H1 (cell line): ENCODE measurements around the gene HNRNPA1. TPM values are rescaled to one million over a fixed set of nuclear protein-coding genes. Genes with fewer than 3 reads are reported as not detected.

Experiments used
- CTCF ChIA-PET: fragments of 300-600 bp; sonication (Branson Sonifier 250); formaldehyde crosslinking; loops from one replicate; lab custom pipeline; 2021; ENCODE audit not compliant: partially characterized antibody; lab: Charles Lee
- POLR2A ChIA-PET: fragments of 300-600 bp; sonication (Branson Sonifier 250); formaldehyde crosslinking; loops from one replicate; lab custom pipeline; 2021; ENCODE audit warnings: inconsistent platforms; ENCODE audit not compliant: partially characterized antibody; lab: Charles Lee
- DNase-seq, 2 experiments: peaks; one replicate each; pipeline versions ENCODE4 v3.0.0 to v3.0.0-alpha.2; 2010 to 2022; ENCODE audit warnings: low spot score in 2 of 2, low read depth in 1 of 2, mixed read lengths in 1 of 2
- FAIRE-seq: peaks from 2 replicates; lab custom pipeline; 2011; peaks lifted over from hg19 to GRCh38; lab: Jason Lieb, UNC
- H2AFZ ChIP-seq: 2 replicates; pipeline ENCODE4 v1.8.1; 2012; ENCODE audit warnings: low read length, inconsistent platforms
- H2AK5ac ChIP-seq: 2 replicates; pipeline ENCODE4 v1.6.1; 2013; ENCODE audit warnings: low read depth, low read length
- H2BK120ac ChIP-seq: replicated peaks from 2 replicates; pipeline ENCODE3; 2013; ENCODE audit warnings: low read depth, low read length, inconsistent platforms
- H2BK12ac ChIP-seq: 2 replicates; pipeline ENCODE4 v1.6.1; 2013; ENCODE audit warnings: low read depth, low read length
- H2BK15ac ChIP-seq: 2 replicates; pipeline ENCODE4 v1.6.1; 2013; ENCODE audit warnings: low read length
- H2BK20ac ChIP-seq: 2 replicates; pipeline ENCODE4 v1.6.1; 2013; ENCODE audit warnings: low read length
- H2BK5ac ChIP-seq: 2 replicates; pipeline ENCODE4 v1.6.1; 2013; ENCODE audit warnings: low read depth, low read length
- H3K14ac ChIP-seq: 2 replicates; pipeline ENCODE4 v1.6.1; 2013; ENCODE audit warnings: inconsistent platforms; ENCODE audit not compliant: insufficient read length
- H3K18ac ChIP-seq: 2 replicates; pipeline ENCODE4 v1.6.1; 2013; ENCODE audit warnings: low read length; ENCODE audit errors: extremely low read depth
- H3K23ac ChIP-seq: 2 replicates; pipeline ENCODE4 v1.6.1; 2013; ENCODE audit warnings: inconsistent platforms; ENCODE audit not compliant: insufficient read length
- H3K23me2 ChIP-seq: 2 replicates; pipeline ENCODE4 v1.6.1; 2013; ENCODE audit warnings: low read depth, low read length
- H3K27ac ChIP-seq: 2 replicates; pipeline ENCODE4 v1.6.1; 2011; ENCODE audit warnings: low read depth, low read length, inconsistent platforms
- H3K27me3 ChIP-seq, 4 experiments: replicated peaks in 1 of 4; 1 replicate in 1 of 4; 2 replicates in 3 of 4; pipeline versions ENCODE4 v1.6.1 to v1.8.1; 2011 to 2013; ENCODE audit warnings: low read length in 3 of 4, mild to moderate bottlenecking in 3 of 4, inconsistent platforms in 2 of 4, mixed read lengths in 2 of 4, moderate library complexity in 1 of 4; ENCODE audit not compliant: control insufficient read depth in 3 of 4, insufficient read depth in 3 of 4; ENCODE audit errors: extremely low read depth in 1 of 4
- H3K36me3 ChIP-seq, 4 experiments: 2 replicates each; pipeline versions ENCODE4 v1.6.1 to v1.8.1; 2011 to 2013; ENCODE audit warnings: mild to moderate bottlenecking in 4 of 4, low read length in 3 of 4, moderate library complexity in 2 of 4, control low read depth in 1 of 4, inconsistent platforms in 1 of 4; ENCODE audit not compliant: insufficient read depth in 4 of 4, control insufficient read depth in 2 of 4
- H3K4ac ChIP-seq: replicated peaks from 2 replicates; pipeline ENCODE3; 2013; ENCODE audit warnings: low read length, low read depth, mixed read lengths, inconsistent platforms; ENCODE audit not compliant: insufficient read length
- H3K4me1 ChIP-seq, 4 experiments: replicated peaks in 1 of 4; 1 replicate in 1 of 4; 2 replicates in 3 of 4; pipeline versions ENCODE4 v1.6.1 to v1.8.1; 2011 to 2013; ENCODE audit warnings: low read length in 3 of 4, inconsistent platforms in 2 of 4, mixed read lengths in 1 of 4; ENCODE audit not compliant: insufficient read depth in 4 of 4, control insufficient read depth in 3 of 4
- H3K4me2 ChIP-seq, 2 experiments: 2 replicates each; pipeline versions ENCODE4 v1.6.1 to v1.8.1; 2011 to 2013; ENCODE audit warnings: low read depth in 2 of 2, low read length in 2 of 2, control low read depth in 1 of 2, inconsistent platforms in 1 of 2, mild to moderate bottlenecking in 1 of 2; ENCODE audit not compliant: insufficient read depth in 1 of 2
- H3K4me3 ChIP-seq, 4 experiments: fragments of 200-600, 300-600 bp in 1 of 4; sonication (generic), shearing (Covaris generic), sonication (Bioruptor Twin) in 1 of 4; 2 replicates each; pipeline versions ENCODE4 v1.5.1 to v1.8.1; 2011 to 2016; ENCODE audit warnings: low read length in 4 of 4, low read depth in 3 of 4, control low read depth in 2 of 4, inconsistent platforms in 2 of 4, mild to moderate bottlenecking in 2 of 4, mixed read lengths in 1 of 4, moderate library complexity in 1 of 4; ENCODE audit not compliant: insufficient read depth in 2 of 4; ENCODE audit errors: extremely low read depth in 1 of 4
- H3K56ac ChIP-seq: replicated peaks from 2 replicates; pipeline ENCODE3; 2013; ENCODE audit warnings: low read depth, mild to moderate bottlenecking, mixed read lengths, low read length, inconsistent platforms; ENCODE audit not compliant: insufficient read length
- H3K79me1 ChIP-seq: 2 replicates; pipeline ENCODE4 v1.6.1; 2013; ENCODE audit warnings: low read depth, low read length, control low read depth
- H3K79me2 ChIP-seq, 2 experiments: 2 replicates each; pipeline versions ENCODE4 v1.6.1 to v1.8.1; 2012 to 2013; ENCODE audit warnings: low read length in 2 of 2, mild to moderate bottlenecking in 2 of 2, inconsistent platforms in 1 of 2; ENCODE audit not compliant: insufficient read depth in 2 of 2, control insufficient read depth in 1 of 2
- H3K9ac ChIP-seq, 4 experiments: replicated peaks in 1 of 4; 1 replicate in 1 of 4; 2 replicates in 3 of 4; pipeline versions ENCODE4 v1.6.1 to v1.8.1; 2011 to 2013; ENCODE audit warnings: low read depth in 3 of 4, low read length in 3 of 4, control low read depth in 2 of 4, mild to moderate bottlenecking in 2 of 4, moderate library complexity in 2 of 4, inconsistent platforms in 1 of 4; ENCODE audit errors: extremely low read depth in 1 of 4
- H3K9me3 ChIP-seq, 2 experiments: 2 replicates each; pipeline versions ENCODE4 v1.6.1 to v1.8.1; 2012 to 2013; ENCODE audit warnings: mild to moderate bottlenecking in 2 of 2, moderate library complexity in 2 of 2, control low read depth in 1 of 2, inconsistent platforms in 1 of 2, low read depth in 1 of 2, low read length in 1 of 2, mixed read lengths in 1 of 2; ENCODE audit not compliant: insufficient read depth in 2 of 2
- H4K20me1 ChIP-seq, 2 experiments: replicated peaks in 1 of 2; 2 replicates each; pipeline versions ENCODE3 to v1.8.1; 2011 to 2013; ENCODE audit warnings: inconsistent platforms in 2 of 2, low read length in 2 of 2, mild to moderate bottlenecking in 1 of 2; ENCODE audit not compliant: insufficient read depth in 2 of 2, control insufficient read depth in 1 of 2
- H4K5ac ChIP-seq: 2 replicates; pipeline ENCODE4 v1.6.1; 2013; ENCODE audit warnings: low read length, low read depth, mixed read lengths, inconsistent platforms; ENCODE audit not compliant: insufficient read length
- H4K8ac ChIP-seq: 2 replicates; pipeline ENCODE4 v1.8.0; 2013; ENCODE audit warnings: mild to moderate bottlenecking, moderate library complexity, low read length, inconsistent platforms; ENCODE audit not compliant: insufficient read depth; ENCODE audit errors: extremely low read depth
- H4K91ac ChIP-seq: replicated peaks from 2 replicates; pipeline ENCODE3; 2013; ENCODE audit warnings: low read length, mixed read lengths, inconsistent platforms; ENCODE audit not compliant: insufficient read length
- CHD1 ChIP-seq: IDR thresholded peaks from 2 replicates; pipeline ENCODE4 v1.6.1; 2012; ENCODE audit warnings: low read depth, low read length, improper control_type of control experiment
- FOSL1 ChIP-seq: IDR thresholded peaks from 2 replicates; pipeline ENCODE4 v1.6.1; 2011; ENCODE audit warnings: mild to moderate bottlenecking, low read depth, low read length, moderate library complexity; ENCODE audit not compliant: insufficient read depth
- KDM4A ChIP-seq: IDR thresholded peaks from one replicate; pipeline ENCODE4 v1.7.1; 2012; ENCODE audit warnings: low read depth, mild to moderate bottlenecking, moderate library complexity, low read length, inconsistent platforms; ENCODE audit not compliant: severe bottlenecking
- MAFK ChIP-seq: IDR thresholded peaks from 2 replicates; pipeline ENCODE4 v1.6.1; 2012; ENCODE audit warnings: low read depth, mild to moderate bottlenecking, improper control_type of control experiment, low read length
- MAX ChIP-seq: IDR thresholded peaks from 2 replicates; pipeline ENCODE4 v1.6.1; 2012; ENCODE audit warnings: inconsistent platforms
- POLR2A ChIP-seq, 2 experiments: IDR thresholded peaks; 1 replicate in 1 of 2; 2 replicates in 1 of 2; pipeline ENCODE4 v1.6.1; 2011; ENCODE audit warnings: low read depth in 2 of 2, low read length in 2 of 2, mild to moderate bottlenecking in 2 of 2; ENCODE audit errors: control extremely low read depth in 1 of 2
- RXRA ChIP-seq: IDR thresholded peaks from 2 replicates; pipeline ENCODE4 v1.6.1; 2011; ENCODE audit warnings: low read depth, mild to moderate bottlenecking, low read length, moderate library complexity; ENCODE audit not compliant: insufficient read depth
- SAP30 ChIP-seq: fragments of 300-600 bp; sonication (generic); IDR thresholded peaks from 2 replicates; pipeline ENCODE4 v1.7.1; 2012; ENCODE audit warnings: low read length, moderate library complexity, mild to moderate bottlenecking, inconsistent platforms; ENCODE audit not compliant: insufficient read depth, insufficient replicate concordance
- SIN3A ChIP-seq, 2 experiments: IDR thresholded peaks in 1 of 2; conservative IDR thresholded peaks in 1 of 2; 2 replicates each; pipeline ENCODE4 v1.6.1; 2011 to 2012; ENCODE audit warnings: low read length in 2 of 2, improper control_type of control experiment in 1 of 2, low read depth in 1 of 2, mild to moderate bottlenecking in 1 of 2
- SP4 ChIP-seq: IDR thresholded peaks from 2 replicates; pipeline ENCODE4 v1.6.1; 2012; ENCODE audit warnings: low read length, inconsistent platforms
- TEAD4 ChIP-seq: IDR thresholded peaks from 2 replicates; pipeline ENCODE4 v1.6.1; 2012; ENCODE audit warnings: low read depth, low read length, inconsistent platforms, mixed read lengths
- WGBS, 2 experiments: shearing (Covaris generic) in 1 of 2; methylation state at CpG; one replicate each; pipeline versions ENCODE4 v1.1.6 to v1.1.7; 2013 to 2015; ENCODE audit warnings: low lambda C conversion rate in 2 of 2, mixed read lengths in 2 of 2, inconsistent platforms in 1 of 2, low coverage in 1 of 2, missing lambda C conversion rate in 1 of 2; ENCODE audit not compliant: insufficient replicate concordance in 2 of 2, insufficient coverage in 1 of 2, insufficient read length in 1 of 2; ENCODE audit errors: extremely low coverage in 1 of 2, missing lambda C conversion rate in 1 of 2; 5-methylcytosine and 5-hydroxymethylcytosine counted together
- polyA plus RNA-seq, 7 experiments: library from polyadenylated mRNA; depleted of rRNA in 3 of 7; stranded (reverse) in 5 of 7; unstranded in 2 of 7; fragments of >200 nt in 5 of 7; fragments of 200-250 nt in 2 of 7; gene quantifications; 1 replicate in 5 of 7; 2 replicates in 1 of 7; 4 replicates in 1 of 7; pipeline versions ENCODE4 v1.2.1 to v1.2.3, GENCODE V29; 2011 to 2013; ENCODE audit warnings: missing spikeins in 2 of 7, mixed read lengths in 2 of 7
- total RNA-seq: library from RNA; stranded (reverse); fragmentation: NEBNext Ultra II Directional; extraction: Animal tissue kit (Norgen Biotek cat#: 25700); gene quantifications from 2 replicates; pipeline ENCODE4 v1.2.1, GENCODE V29; 2021

The HNRNPA1 gene
- total and polyA plus RNA-seq, 2 of the 8 experiments (the other 6 are each of a cell fraction or from before 2014, with no cell fraction given): 835 to 2,738 TPM

GRCh38 chr12:54333420-54334034 is 53.0 kb downstream of the HNRNPA1 start:
- Histone ChIP-seq H3K56ac (no peak overlapping the region), H3K4me3 (no peak overlapping the region), H3K14ac (no peak overlapping the region), H3K23ac (no peak overlapping the region), H3K4me2 (no peak overlapping the region), H3K4me1 (peaks cover 0 to 6% (median 2%) of the 10 kb centered on the region in 4 experiments; a peak in 1 of 7 replicates), H3K79me2 (no peaks in the 10 kb centered on the region; a peak in 2 of 4 replicates), H2AFZ (no peak overlapping the region), H3K23me2 (no peaks in the 10 kb centered on the region), H3K79me1 (peaks cover 3% of the 10 kb centered on the region; the same call in 1 of the 2 replicates), H2AK5ac (no peak overlapping the region), H2BK20ac (no peak overlapping the region), H2BK12ac (no peak overlapping the region), H4K5ac (no peak overlapping the region), H3K27ac (no peak overlapping the region), H3K18ac (no peak overlapping the region), H3K9me3 (no peaks in the 10 kb centered on the region), H3K4ac (no peak overlapping the region), H3K27me3 (no peaks in the 10 kb centered on the region), H4K91ac (no peak overlapping the region), H2BK5ac (no peak overlapping the region), H4K20me1 (peaks cover 0 to 9% of the 10 kb centered on the region in 2 experiments), H2BK15ac (no peak overlapping the region)
- ChIA-PET CTCF (interaction anchor here (0.8 to 34.6 kb wide), 20 partner anchors 8 to 132 kb away, joined by 3 to 618 read pairs (median 8); partner anchors contain the start of genes COPZ1 and NFE2), POLR2A (interaction anchor here (1.2 to 16.2 kb wide), 7 partner anchors 9 to 73 kb away, joined by 3 to 166 read pairs (median 49); partner anchors contain the start of genes CBX5, COPZ1 and HNRNPA1)
- no peak for DNase-seq
- no peak for FAIRE-seq
- 95% methylated on average over 4 of the region's 4 CpGs; no CpG with 5 or more reads in 1 of the 2 experiments for WGBS, 2 experiments
- TF ChIP-seq SIN3A (conservative IDR thresholded peaks at IDR 0.05 in 1 of 2, IDR thresholded peaks at IDR 0.05 in 1 of 2; ENCODE audit: low read depth in 1 of 2, low read length in 2 of 2) (no peak), MAX (no peak), RXRA (no peak), POLR2A (IDR thresholded peaks at IDR 0.05; ENCODE audit: control extremely low read depth in 1 of 2, low read depth in 2 of 2, low read length in 2 of 2) (no peak), TEAD4 (no peak), SP4 (no peak), SAP30 (no peak), FOSL1 (no peak), MAFK (no peak), KDM4A (no peak), CHD1 (no peak)
- TF ChIP-seq, all 59 proteins: peak for 0
- H3K9ac ChIP-seq: no peak overlapping the region
- H3K36me3 ChIP-seq: no peaks in the 10 kb centered on the region
- no peak overlapping the region for H4K8ac ChIP-seq
- no peak overlapping the region for H2BK120ac ChIP-seq
